IMR-90 (cell line): Measurements from ENCODE around the gene USP36. TPM values are rescaled to one million over a fixed set of nuclear protein-coding genes. Genes with fewer than 3 reads are reported as not detected.

ENCODE experiments used
- ATAC-seq: fragments of 200-7000 bp; cut with Tn5 transposase; 2 replicates; pipeline ENCODE4 v1.9.1; 2020; ENCODE audit warnings: low read depth, mild to moderate bottlenecking, moderate library complexity
- BruUV-seq: library from RNA; stranded (reverse); fragments of 400-500 nt; replicated peaks from 2 replicates; lab custom pipeline; 2021; lab: Mats Ljungman, UMichigan
- CTCF ChIA-PET: fragments of 300-600 bp; formaldehyde crosslinking; extraction: SDS; loops from one replicate; lab custom pipeline; 2021; ENCODE audit warnings: antibody characterized with exemption; lab: Yijun Ruan, JAX
- POLR2A ChIA-PET: fragments of 300-600 bp; sonication (Branson Sonifier 250); formaldehyde crosslinking; loops from one replicate; lab custom pipeline; 2022; ENCODE audit warnings: antibody characterized with exemption; ENCODE audit not compliant: unreplicated experiment; lab: Charles Lee
- DNase-seq: peaks from one replicate; pipeline ENCODE4 v3.0.0; 2013
- H2AFZ ChIP-seq: replicated peaks from 2 replicates; pipeline ENCODE3; 2013; ENCODE audit warnings: low read length, mild to moderate bottlenecking; ENCODE audit not compliant: poor library complexity
- H2AK5ac ChIP-seq: 2 replicates; pipeline ENCODE4 v1.6.1; 2013; ENCODE audit warnings: low read depth, low read length, inconsistent platforms
- H2AK9ac ChIP-seq: replicated peaks from 2 replicates; pipeline ENCODE3; 2013; ENCODE audit warnings: mild to moderate bottlenecking, low read depth, low read length, moderate library complexity; ENCODE audit not compliant: poor library complexity
- H2BK120ac ChIP-seq: 2 replicates; pipeline ENCODE4 v1.6.1; 2013; ENCODE audit warnings: low read depth, low read length, inconsistent platforms
- H2BK15ac ChIP-seq: 3 replicates; pipeline ENCODE4 v1.6.1; 2013; ENCODE audit warnings: low read depth, low read length, inconsistent platforms
- H2BK20ac ChIP-seq: 2 replicates; pipeline ENCODE4 v1.6.1; 2013; ENCODE audit warnings: low read depth, mild to moderate bottlenecking, inconsistent platforms, low read length, moderate library complexity
- H2BK5ac ChIP-seq: 2 replicates; pipeline ENCODE4 v1.6.1; 2013; ENCODE audit warnings: mild to moderate bottlenecking, low read depth, low read length, inconsistent platforms; ENCODE audit not compliant: poor library complexity, severe bottlenecking
- H3K14ac ChIP-seq: replicated peaks from 2 replicates; pipeline ENCODE4 v1.6.1; 2013; ENCODE audit warnings: low read depth, low read length, inconsistent platforms
- H3K18ac ChIP-seq: 2 replicates; pipeline ENCODE4 v1.6.1; 2013; ENCODE audit warnings: low read depth, low read length, control low read depth
- H3K23ac ChIP-seq: 2 replicates; pipeline ENCODE4 v1.6.1; 2013; ENCODE audit warnings: low read depth, low read length, inconsistent platforms
- H3K27ac ChIP-seq: 2 replicates; pipeline ENCODE4 v1.5.1; 2013; ENCODE audit warnings: mild to moderate bottlenecking, control low read depth, low read length; ENCODE audit not compliant: insufficient read depth
- H3K27me3 ChIP-seq: 2 replicates; pipeline ENCODE4 v1.6.1; 2013; ENCODE audit warnings: low read length; ENCODE audit not compliant: control insufficient read depth, insufficient read depth
- H3K36me3 ChIP-seq: 2 replicates; pipeline ENCODE4 v1.6.1; 2013; ENCODE audit warnings: low read length, mixed read lengths; ENCODE audit not compliant: control insufficient read depth, insufficient read depth
- H3K4ac ChIP-seq: 2 replicates; pipeline ENCODE4 v1.6.1; 2013; ENCODE audit warnings: low read depth, low read length, inconsistent platforms
- H3K4me1 ChIP-seq: 2 replicates; pipeline ENCODE4 v1.6.1; 2013; ENCODE audit warnings: low read length, mixed read lengths; ENCODE audit not compliant: control insufficient read depth, insufficient read depth
- H3K4me2 ChIP-seq: 2 replicates; pipeline ENCODE4 v1.6.1; 2013; ENCODE audit warnings: low read depth, mild to moderate bottlenecking, control low read depth, low read length, moderate library complexity
- H3K4me3 ChIP-seq: 2 replicates; pipeline ENCODE4 v1.5.1; 2013; ENCODE audit warnings: low read depth, mild to moderate bottlenecking, control low read depth, low read length, moderate library complexity; ENCODE audit not compliant: insufficient read depth
- H3K56ac ChIP-seq: 2 replicates; pipeline ENCODE4 v1.6.1; 2013; ENCODE audit warnings: low read length, inconsistent platforms; ENCODE audit not compliant: insufficient read depth; ENCODE audit errors: extremely low read depth
- H3K79me1 ChIP-seq, 2 experiments: 2 replicates each; pipeline ENCODE4 v1.6.1; 2013; ENCODE audit warnings: low read length in 2 of 2, inconsistent platforms in 1 of 2, low read depth in 1 of 2
- H3K9ac ChIP-seq: 2 replicates; pipeline ENCODE4 v1.6.1; 2013; ENCODE audit warnings: low read depth, low read length, control low read depth
- H3K9me1 ChIP-seq: 2 replicates; pipeline ENCODE4 v1.6.1; 2013; ENCODE audit warnings: low read length, inconsistent platforms; ENCODE audit not compliant: insufficient read depth
- H3K9me3 ChIP-seq: 2 replicates; pipeline ENCODE4 v1.6.1; 2013; ENCODE audit warnings: low read length; ENCODE audit not compliant: control insufficient read depth, insufficient read depth
- H4K20me1 ChIP-seq: 2 replicates; pipeline ENCODE4 v1.6.1; 2013; ENCODE audit warnings: low read length, inconsistent platforms; ENCODE audit not compliant: insufficient read depth
- H4K5ac ChIP-seq: 2 replicates; pipeline ENCODE4 v1.6.1; 2013; ENCODE audit warnings: mild to moderate bottlenecking, low read depth, low read length, control low read depth
- H4K8ac ChIP-seq, 2 experiments: 2 replicates each; pipeline ENCODE4 v1.6.1; 2013; ENCODE audit warnings: low read depth in 2 of 2, low read length in 2 of 2, control low read depth in 1 of 2, inconsistent platforms in 1 of 2
- H4K91ac ChIP-seq: 2 replicates; pipeline ENCODE4 v1.6.1; 2013; ENCODE audit warnings: low read depth, low read length, inconsistent platforms; ENCODE audit not compliant: insufficient read depth
- USF2 ChIP-seq: fragments of 150-350 bp; IDR thresholded peaks from 2 replicates; pipeline ENCODE4 v1.6.1; 2017; ENCODE audit warnings: mild to moderate bottlenecking, antibody characterized with exemption, low read length, low read depth
- WGBS, 2 experiments: methylation state at CpG; one replicate each; pipeline versions ENCODE4 v1.1.5 to v1.1.7; 2013; ENCODE audit warnings: missing lambda C conversion rate in 2 of 2; ENCODE audit not compliant: insufficient read length in 1 of 2; ENCODE audit errors: extremely low coverage in 2 of 2; 5-methylcytosine and 5-hydroxymethylcytosine counted together
- dilution Hi-C: fragments of 300-500 bp; cut with HindIII; formaldehyde crosslinking; loops from one replicate; pipeline ENCODE4 v1.14.3; 2018; ENCODE audit warnings: low sequenced_read_pairs; ENCODE audit not compliant: unreplicated experiment
- in situ Hi-C: fragments of 300-500 bp; cut with MboI; formaldehyde crosslinking; loops from 3 replicates; pipeline ENCODE4 v1.14.3; 2019; ENCODE audit warnings: low sequenced_read_pairs, inconsistent platforms, mixed read lengths
- intact Hi-C: fragments of 100-400 bp; cut with micrococcal nuclease; formaldehyde crosslinking; loops from 2 replicates; pipeline ENCODE4 v1.10.0; 2022
- polyA plus RNA-seq, 3 experiments: library from polyadenylated mRNA; depleted of rRNA; stranded (reverse); fragments of >200 nt; gene quantifications; 2 replicates each; pipeline ENCODE4 v1.2.3, GENCODE V29; 2012; ENCODE audit warnings: low replicate concordance in 1 of 3
- total RNA-seq: library from RNA; depleted of rRNA; stranded (reverse); fragments of >200 nt; gene quantifications from 2 replicates; pipeline ENCODE4 v1.2.3, GENCODE V29; 2012

USP36 gene
- total and polyA plus RNA-seq, 2 of the 4 experiments (the other 2 are of a cell fraction), result 30.6 to 38.3 TPM

- CTCF ChIA-PET, result no interaction called here
- Histone ChIP-seq H2AK5ac (no peak overlapping the region), H4K8ac (no peak overlapping the region), H3K9me1 (no peaks in the 10 kb centered on the region), H2BK120ac (no peak overlapping the region), H4K5ac (no peak overlapping the region), H2BK15ac (no peak overlapping the region), H2AK9ac (no peak overlapping the region), H3K27me3 (no peaks in the 10 kb centered on the region), H3K36me3 (peaks cover 74% of the 10 kb centered on the region), H3K4me1 (no peaks in the 10 kb centered on the region), H3K9ac (no peak overlapping the region), H3K79me1 (peaks cover 27 to 65% of the 10 kb centered on the region in 2 experiments), H3K4me3 (no peak overlapping the region), H3K4me2 (no peak overlapping the region), H3K4ac (no peak overlapping the region), H4K91ac (no peak overlapping the region), H3K27ac (no peak overlapping the region), H2BK5ac (no peak overlapping the region), H4K20me1 (no peaks in the 10 kb centered on the region; the same call in 1 of the 2 replicates), H2BK20ac (no peak overlapping the region), H3K9me3 (no peaks in the 10 kb centered on the region), H3K18ac (no peak overlapping the region), H3K23ac (no peak overlapping the region), H2AFZ (no peak overlapping the region), H3K56ac (no peak overlapping the region), H3K14ac (no peak overlapping the region)
- BruUV-seq, result no TSS peak
- WGBS, 2 experiments, result 87% methylated on average over 6 of the region's 7 CpGs; no CpG with 5 or more reads in 1 of the 2 experiments
- intact Hi-C loops, result no loop called here
- ATAC-seq (no peak), DNase-seq (no peak)
- POLR2A ChIA-PET, result no interaction called here
- in situ Hi-C loops, result no loop called here
- dilution Hi-C loops, result no loop called here
- no peak for TF ChIP-seq USF2
Observed at GRCh38 chr17:78815696-78816095, 24.9 kb downstream of the USP36 start.
